Thyroid gland (tissue), 4 donors: ENCODE data around the gene GTF2A2. TPM values are rescaled to one million over a fixed set of nuclear protein-coding genes. Genes with fewer than 3 reads are reported as not detected.

Experiments
- DNase-seq, 2 donors: peaks; one replicate each; pipeline ENCODE4 v3.0.0-alpha.2; 2019
- H3K27ac ChIP-seq, 3 donors: fragments of 200-600 bp; sonication (generic); 1 replicate in 2 of 3; 2 replicates in 1 of 3; pipeline ENCODE4 v1.5.1; 2016 to 2019; ENCODE audit warnings: mild to moderate bottlenecking in 1 of 3, moderate library complexity in 1 of 3
- H3K27me3 ChIP-seq: fragments of 200-600 bp; sonication (generic); one replicate; pipeline ENCODE4 v1.5.1; 2019
- H3K36me3 ChIP-seq, 2 donors: fragments of 200-600 bp; sonication (generic); one replicate each; pipeline ENCODE4 v1.5.1; 2016 to 2019
- H3K4me1 ChIP-seq, 2 donors: fragments of 200-600 bp; sonication (generic); one replicate each; pipeline ENCODE4 v1.5.1; 2017 to 2019
- H3K4me3 ChIP-seq, 3 donors: fragments of 200-600 bp; sonication (generic); replicated peaks in 1 of 3; 1 replicate in 2 of 3; 2 replicates in 1 of 3; pipeline ENCODE4 v1.5.1; 2016; ENCODE audit warnings: mild to moderate bottlenecking in 1 of 3
- H3K9me3 ChIP-seq: fragments of 200-600 bp; sonication (generic); one replicate; pipeline ENCODE4 v1.5.1; 2017
- CTCF ChIP-seq, 6 experiments: fragments of 200-600 bp in 3 of 6; fragments of 450-650 bp in 3 of 6; sonication (generic) in 3 of 6; IDR thresholded peaks; one replicate each; pipeline ENCODE4 v1.5.1; 2016 to 2019; ENCODE audit warnings: antibody characterized with exemption in 6 of 6, mild to moderate bottlenecking in 2 of 6, inconsistent platforms in 1 of 6, moderate library complexity in 1 of 6
- POLR2A ChIP-seq, 2 donors: fragments of 450-650 bp; IDR thresholded peaks; one replicate each; pipeline ENCODE4 v1.6.1; 2017; ENCODE audit warnings: antibody characterized with exemption in 2 of 2, mild to moderate bottlenecking in 2 of 2, moderate library complexity in 1 of 2
- WGBS, 2 donors: methylation state at CpG; one replicate each; pipeline ENCODE4 v1.1.5; 2017; 5-methylcytosine and 5-hydroxymethylcytosine counted together
- intact Hi-C: fragments of 100-400 bp; cut with DNase I; formaldehyde crosslinking; loops from one replicate; pipeline ENCODE4 v1.15.1; 2023
- total RNA-seq, 4 donors: library from RNA; depleted of rRNA; stranded (reverse); fragments of >200 nt; gene quantifications; one replicate each; pipeline ENCODE4 v1.2.3, GENCODE V29; 2016

Gene GTF2A2
- total RNA-seq, 4 donors from 2014 or later = 22.3 to 73.6 (median 37.9) TPM

GRCh38 chr15:59689626-59690236 is 32.4 kb upstream of the GTF2A2 start:
- intact Hi-C loops = no loop called here
- WGBS, 2 donors = 1 to 2% methylated on average over 25 of the region's 25 CpGs
- Histone ChIP-seq H3K4me1 (peaks cover 5 to 27% of the 10 kb centered on the region in 2 donors), H3K4me3 (peak overlapping the region in 2 of 3 donors; percentile 56 to 87), H3K36me3 (no peaks in the 10 kb centered on the region), H3K27me3 (no peaks in the 10 kb centered on the region), H3K27ac (peak overlapping the region; percentile 88 to 99 (median 96)), H3K9me3 (no peaks in the 10 kb centered on the region)
- TF ChIP-seq POLR2A (IDR thresholded peaks at IDR 0.05) (no peak), CTCF (IDR thresholded peaks at IDR 0.05) (no peak)
- peak; percentile 93 for DNase-seq

- TF ChIP-seq CTCF (IDR thresholded peaks at IDR 0.05) = no peak
- peak in 1 of 2 donors; percentile 87 for TF ChIP-seq POLR2A (IDR thresholded peaks at IDR 0.05)
- H3K4me1 ChIP-seq = peaks cover 5 to 27% of the 10 kb centered on the region in 2 donors
Measured at GRCh38 chr15:59688782-59689625, 31.7 kb upstream of the GTF2A2 start, which contains the start of gene BNIP2. Gene BNIP2 (minus strand): TSS chr15:59689320. CDS start chr15:59682457, 6,863 bp downstream.

GRCh38 chr15:59688423-59688781 is 31.1 kb upstream of the GTF2A2 start:
- WGBS, 2 donors = 0 to 1% methylated on average over 15 of the region's 15 CpGs
- Histone ChIP-seq H3K27me3 (no peaks in the 10 kb centered on the region), H3K27ac (peak overlapping the region; percentile 86 to 99 (median 96)), H3K4me3 (peak overlapping the region; percentile 87 to 98 (median 91)), H3K9me3 (no peaks in the 10 kb centered on the region), H3K4me1 (peaks cover 5 to 27% of the 10 kb centered on the region in 2 donors), H3K36me3 (no peaks in the 10 kb centered on the region)
- intact Hi-C loops = no loop called here
- TF ChIP-seq CTCF (IDR thresholded peaks at IDR 0.05) (no peak), POLR2A (IDR thresholded peaks at IDR 0.05) (no peak)
- no peak for DNase-seq

More at GRCh38 chr15:59688782-59689625, 31.7 kb upstream of the GTF2A2 start, which contains the start of gene BNIP2:
- intact Hi-C loops = no loop called here
- peak; percentile 100 for DNase-seq
- peak within 1 kb of the TSS; percentile 87 to 98 (median 91) for H3K4me3 ChIP-seq
- H3K27ac ChIP-seq = peak within 1 kb of the TSS; percentile 88 to 99 (median 96)
- no peaks in the 10 kb centered on the region for H3K36me3 ChIP-seq
- H3K9me3 ChIP-seq = no peaks in the 10 kb centered on the region
- no peaks in the 10 kb centered on the region for H3K27me3 ChIP-seq
- 0% methylated on average over 27 to 51 of the region's 78 CpGs for WGBS, 2 donors

GRCh38 chr15:59687836-59688235 is 30.5 kb upstream of the GTF2A2 start:
- peak overlapping the region in 2 of 3 donors; percentile 87 to 91 for H3K4me3 ChIP-seq
- DNase-seq = no peak
- H3K27me3 ChIP-seq = no peaks in the 10 kb centered on the region
- H3K36me3 ChIP-seq = no peaks in the 10 kb centered on the region
- H3K4me1 ChIP-seq = peaks cover 5 to 27% of the 10 kb centered on the region in 2 donors
- H3K9me3 ChIP-seq = no peaks in the 10 kb centered on the region
- intact Hi-C loops = no loop called here
- TF ChIP-seq CTCF (IDR thresholded peaks at IDR 0.05) (no peak), POLR2A (IDR thresholded peaks at IDR 0.05) (no peak)
- WGBS, 2 donors = 22 to 38% methylated on average over 5 of the region's 5 CpGs
- peak overlapping the region in 2 of 3 donors; percentile 96 to 99 for H3K27ac ChIP-seq
